NB4 (cell line): Measurements from ENCODE around the gene DNM1.

ENCODE experiments used
- MYC ChIP-seq: IDR thresholded peaks from 2 replicates; pipeline ENCODE4 v1.6.1; 2011; ENCODE audit warnings: low read depth, low read length
- POLR2A ChIP-seq: IDR thresholded peaks from 2 replicates; pipeline ENCODE4 v1.6.1; 2011; ENCODE audit warnings: mild to moderate bottlenecking; ENCODE audit not compliant: insufficient read length; ENCODE audit errors: extremely low read depth
- TF ChIP-seq, protein P1 (sequence below): IDR thresholded peaks from one replicate; pipeline ENCODE4 v1.5.1; 2012; ENCODE audit warnings: low read depth, low read length
- TF ChIP-seq, protein P2 (sequence below): IDR thresholded peaks from 2 replicates; pipeline ENCODE4 v1.6.1; 2011; ENCODE audit warnings: low read depth, low read length

DNA sequence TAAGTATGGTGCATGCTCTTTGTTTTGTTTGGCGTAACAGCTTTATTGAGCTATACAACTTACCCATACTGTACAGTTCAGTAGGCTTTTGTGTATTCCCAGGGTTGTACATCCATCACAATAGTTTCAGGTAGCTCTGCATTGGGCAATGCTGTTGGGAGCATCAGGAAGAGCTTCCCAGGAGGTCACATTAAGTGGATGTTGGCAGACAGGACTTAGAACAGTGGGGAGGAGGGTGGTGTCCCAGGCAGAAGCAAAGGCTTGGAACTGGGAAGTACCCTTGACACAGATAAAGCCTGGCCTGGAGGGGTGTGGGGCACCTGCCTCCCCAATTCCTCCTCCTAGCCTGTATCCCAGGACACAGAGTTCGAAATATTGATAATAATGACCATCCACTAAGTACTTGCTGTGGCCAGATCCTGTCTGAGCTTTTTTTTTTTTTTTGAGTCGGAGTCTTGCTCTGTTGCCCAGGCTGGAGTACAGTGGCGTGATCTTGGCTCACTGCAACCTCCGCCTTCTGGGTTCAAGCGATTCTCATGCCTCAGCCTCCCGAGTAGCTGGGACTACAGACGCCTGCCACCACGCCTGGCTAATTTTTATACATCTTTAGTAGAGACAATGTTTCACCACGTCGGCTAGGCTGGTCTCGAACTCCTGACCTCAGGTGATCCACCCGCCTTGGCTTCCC lies 41.8 kb upstream of the DNM1 start:
- TF ChIP-seq, protein P1, sequence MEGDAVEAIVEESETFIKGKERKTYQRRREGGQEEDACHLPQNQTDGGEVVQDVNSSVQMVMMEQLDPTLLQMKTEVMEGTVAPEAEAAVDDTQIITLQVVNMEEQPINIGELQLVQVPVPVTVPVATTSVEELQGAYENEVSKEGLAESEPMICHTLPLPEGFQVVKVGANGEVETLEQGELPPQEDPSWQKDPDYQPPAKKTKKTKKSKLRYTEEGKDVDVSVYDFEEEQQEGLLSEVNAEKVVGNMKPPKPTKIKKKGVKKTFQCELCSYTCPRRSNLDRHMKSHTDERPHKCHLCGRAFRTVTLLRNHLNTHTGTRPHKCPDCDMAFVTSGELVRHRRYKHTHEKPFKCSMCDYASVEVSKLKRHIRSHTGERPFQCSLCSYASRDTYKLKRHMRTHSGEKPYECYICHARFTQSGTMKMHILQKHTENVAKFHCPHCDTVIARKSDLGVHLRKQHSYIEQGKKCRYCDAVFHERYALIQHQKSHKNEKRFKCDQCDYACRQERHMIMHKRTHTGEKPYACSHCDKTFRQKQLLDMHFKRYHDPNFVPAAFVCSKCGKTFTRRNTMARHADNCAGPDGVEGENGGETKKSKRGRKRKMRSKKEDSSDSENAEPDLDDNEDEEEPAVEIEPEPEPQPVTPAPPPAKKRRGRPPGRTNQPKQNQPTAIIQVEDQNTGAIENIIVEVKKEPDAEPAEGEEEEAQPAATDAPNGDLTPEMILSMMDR = no peak
- TF ChIP-seq POLR2A (no peak), MYC (no peak)
- TF ChIP-seq, protein P2, sequence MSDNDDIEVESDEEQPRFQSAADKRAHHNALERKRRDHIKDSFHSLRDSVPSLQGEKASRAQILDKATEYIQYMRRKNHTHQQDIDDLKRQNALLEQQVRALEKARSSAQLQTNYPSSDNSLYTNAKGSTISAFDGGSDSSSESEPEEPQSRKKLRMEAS = no peak
